NCI-H748 (cell line): ENCODE results near the gene ADGRG7.

Experiments used
- DNase-seq: peaks from one replicate; lab custom pipeline; 2025; ENCODE audit not compliant: unreplicated experiment; lab: John Stamatoyannopoulos, UW

The ADGRG7 gene

GRCh38 chr3:100697172-100697571 lies 87.8 kb downstream of the ADGRG7 start:
- DNase-seq: no peak

GRCh38 chr3:100697723-100698285 lies 88.4 kb downstream of the ADGRG7 start:
- DNase-seq: no peak

- DNase-seq: no peak
Observed at GRCh38 chr3:100698736-100699135, 89.3 kb downstream of the ADGRG7 start.

GRCh38 chr3:100700708-100701107 lies 91.3 kb downstream of the ADGRG7 start:
- no peak for DNase-seq

DNA sequence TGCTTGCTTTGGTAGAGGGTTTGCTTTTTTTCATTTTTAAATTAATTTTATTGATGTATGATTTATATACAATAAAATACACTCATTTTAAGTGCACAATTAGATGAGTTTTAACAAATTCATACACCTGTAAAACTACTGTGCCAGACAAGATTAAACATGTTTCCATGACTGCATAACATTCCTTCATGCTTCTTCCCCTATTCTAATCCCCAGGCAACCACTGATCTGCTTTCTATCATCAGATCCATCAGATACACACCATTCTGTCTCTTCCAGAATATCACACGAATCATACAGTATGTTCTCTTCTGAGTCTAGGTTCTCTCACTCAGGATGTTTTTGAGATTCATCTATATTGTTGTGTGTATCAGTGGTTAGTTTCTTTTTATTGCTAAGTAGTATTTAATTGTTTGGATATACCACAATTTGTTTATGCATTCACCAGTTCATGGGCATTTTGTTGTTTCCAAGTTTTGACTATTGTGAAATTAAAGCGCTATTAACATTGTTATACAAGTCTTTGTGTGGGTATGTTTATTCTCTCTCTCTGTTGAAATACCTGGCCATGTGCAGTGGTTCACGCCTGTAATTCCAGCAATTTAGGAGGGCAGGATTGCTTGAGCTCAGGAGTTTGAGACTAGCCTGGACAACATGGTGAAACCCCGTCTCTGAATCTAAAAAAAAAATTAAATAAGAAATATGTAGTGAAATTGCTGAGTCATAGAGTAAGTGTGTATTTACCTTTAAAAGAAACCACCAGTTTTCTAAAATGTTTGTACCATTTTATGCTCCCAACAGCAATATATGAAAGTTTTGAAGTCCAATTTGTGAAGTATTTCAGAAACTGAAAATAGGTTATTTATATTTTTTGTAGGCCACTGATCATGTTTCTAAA lies 92.9 kb downstream of the ADGRG7 start:
- no peak for DNase-seq

- no peak for DNase-seq
Observed at GRCh38 chr3:100702980-100703345, 93.6 kb downstream of the ADGRG7 start.

DNA sequence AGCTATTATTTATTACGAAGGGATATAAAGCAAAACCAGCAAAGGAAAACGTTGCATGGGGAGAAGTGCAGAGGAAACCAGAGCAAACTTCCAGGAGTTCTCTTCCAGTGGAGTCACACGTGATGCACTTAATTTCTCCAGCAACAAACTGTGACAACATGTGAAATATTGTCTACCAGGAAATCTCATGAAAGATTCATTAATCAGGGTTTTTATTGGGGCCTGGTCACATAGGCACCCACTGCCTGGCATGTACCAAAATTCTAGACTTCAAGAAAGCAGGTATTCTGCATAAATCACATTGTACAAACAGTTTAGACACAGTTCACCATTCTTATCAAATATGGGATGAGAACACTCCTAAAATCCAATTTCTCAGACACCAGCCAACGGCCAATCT lies 94.5 kb downstream of the ADGRG7 start:
- DNase-seq: no peak

DNA sequence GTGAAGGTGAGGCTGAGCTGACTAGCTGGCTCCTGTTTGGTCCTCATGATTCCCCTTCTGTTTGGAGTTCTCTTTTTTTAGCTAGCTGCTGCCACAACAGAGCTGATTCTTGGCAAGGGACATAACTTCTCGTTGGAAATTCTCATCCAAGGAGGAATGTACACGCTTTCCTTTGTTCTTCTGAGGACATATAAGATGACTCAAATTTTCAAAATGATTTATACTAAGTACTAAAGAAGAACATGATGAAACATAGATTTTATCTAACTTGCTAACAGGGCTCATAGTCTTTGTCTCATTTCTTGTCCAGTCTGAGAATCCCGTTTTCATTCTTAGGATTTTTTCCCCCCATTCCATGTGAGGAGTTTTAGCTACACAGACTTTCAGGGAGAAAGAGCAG lies 97.0 kb downstream of the ADGRG7 start:
- no peak for DNase-seq

DNA sequence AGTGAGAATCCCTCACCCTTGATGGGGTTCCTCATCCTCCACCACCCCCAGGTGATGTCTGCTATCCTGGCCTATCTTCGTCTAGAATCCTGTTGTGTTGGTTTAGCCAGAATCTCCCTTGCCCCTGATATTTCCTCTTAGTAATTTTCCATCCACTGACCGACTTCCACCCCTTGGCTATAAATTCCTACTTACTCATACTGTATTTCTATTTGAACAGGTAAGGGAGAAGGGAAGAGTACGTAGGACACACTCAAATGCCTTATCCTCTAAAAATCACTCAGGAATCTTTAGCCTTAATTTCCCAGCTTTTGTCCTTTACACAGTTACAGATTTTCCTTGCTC lies 99.2 kb downstream of the ADGRG7 start:
- no peak for DNase-seq

DNA sequence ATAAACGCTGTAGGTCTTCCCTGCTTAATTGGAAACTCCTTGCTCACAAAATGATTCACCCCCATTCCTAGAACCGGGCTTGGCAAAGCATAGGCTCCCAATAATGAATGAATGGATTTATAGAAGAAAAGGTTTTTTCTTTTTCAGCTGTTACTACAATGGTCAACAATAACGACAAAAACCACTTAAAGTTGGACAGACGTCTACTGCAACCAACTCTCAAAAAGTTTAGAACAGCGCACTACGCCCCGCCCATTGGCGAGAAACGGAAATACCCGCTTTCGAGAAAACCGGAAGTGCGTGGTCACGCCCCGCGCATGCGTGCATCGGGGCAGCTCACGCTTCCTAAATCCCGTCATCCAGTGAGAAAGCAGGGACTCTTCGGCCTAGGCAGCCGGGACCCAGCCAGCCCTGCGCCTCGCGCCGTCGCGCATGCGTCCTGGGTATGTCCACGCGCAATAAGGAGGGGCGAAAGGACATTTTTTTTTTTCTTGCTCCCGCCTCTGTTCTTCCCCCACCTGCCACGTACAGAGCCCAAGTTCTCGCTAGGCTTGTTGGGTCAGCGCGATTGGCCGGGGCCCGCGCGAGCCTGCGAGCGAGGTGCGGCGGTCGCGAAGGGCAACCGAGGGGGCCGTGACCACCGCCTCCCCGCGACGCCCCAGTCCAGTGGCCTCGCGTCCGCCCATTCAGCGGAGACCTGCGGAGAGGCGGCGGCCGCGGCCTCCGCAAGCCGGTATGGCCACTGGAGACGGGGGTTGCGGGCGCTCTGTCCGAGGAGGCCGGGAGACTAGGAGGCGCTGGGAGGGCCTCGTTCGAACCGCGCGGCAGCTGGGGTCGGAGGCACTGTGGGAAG lies 99.8 kb downstream of the ADGRG7 start, which contains the start of gene TFG:
Gene TFG (plus strand): TSS at position 506 of the 853 bp plus-strand sequence. CDS start 4,192 bp downstream, outside the sequence.
- DNase-seq: peak; percentile 96

- peak; percentile 53 for DNase-seq
Observed at GRCh38 chr3:100709842-100710260, 100.5 kb downstream of the ADGRG7 start.

DNA sequence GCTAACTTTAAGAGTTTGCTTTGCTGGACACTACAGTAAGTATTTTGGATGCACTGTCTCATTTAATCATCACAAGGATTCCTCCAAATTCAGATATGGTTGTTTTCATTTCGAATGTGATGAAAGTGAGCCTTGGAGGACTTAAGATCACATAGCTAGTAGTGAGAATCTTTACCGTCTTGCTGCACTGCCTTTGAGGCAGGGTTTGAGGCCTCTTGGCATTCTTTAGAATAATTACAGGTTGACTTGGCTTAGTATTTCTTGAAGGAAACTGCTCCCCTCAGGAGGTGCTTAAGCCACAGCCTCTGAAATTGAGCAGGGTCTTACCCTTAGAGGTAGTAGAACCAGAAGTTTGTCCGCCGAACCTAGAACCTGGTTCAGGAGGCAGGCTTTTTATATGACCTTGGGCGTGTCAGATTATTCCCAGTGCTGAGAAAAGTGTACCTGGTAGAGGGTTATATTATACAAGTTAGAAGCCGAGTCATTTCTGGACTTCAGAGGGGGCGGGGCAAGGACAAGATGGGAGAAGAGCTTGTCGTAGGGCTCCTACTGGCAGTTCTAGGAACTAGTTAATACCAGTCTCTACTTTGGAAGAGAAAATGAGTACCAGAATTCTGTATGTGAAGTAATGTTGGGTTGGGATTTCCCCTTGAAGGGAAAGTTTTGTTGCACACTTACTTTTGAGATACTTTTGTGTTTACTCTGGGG lies 101.0 kb downstream of the ADGRG7 start:
- peak; percentile 14 for DNase-seq

GRCh38 chr3:100715176-100715575 lies 105.8 kb downstream of the ADGRG7 start:
- no peak for DNase-seq

GRCh38 chr3:100717063-100717462 lies 107.7 kb downstream of the ADGRG7 start:
- no peak for DNase-seq

DNA sequence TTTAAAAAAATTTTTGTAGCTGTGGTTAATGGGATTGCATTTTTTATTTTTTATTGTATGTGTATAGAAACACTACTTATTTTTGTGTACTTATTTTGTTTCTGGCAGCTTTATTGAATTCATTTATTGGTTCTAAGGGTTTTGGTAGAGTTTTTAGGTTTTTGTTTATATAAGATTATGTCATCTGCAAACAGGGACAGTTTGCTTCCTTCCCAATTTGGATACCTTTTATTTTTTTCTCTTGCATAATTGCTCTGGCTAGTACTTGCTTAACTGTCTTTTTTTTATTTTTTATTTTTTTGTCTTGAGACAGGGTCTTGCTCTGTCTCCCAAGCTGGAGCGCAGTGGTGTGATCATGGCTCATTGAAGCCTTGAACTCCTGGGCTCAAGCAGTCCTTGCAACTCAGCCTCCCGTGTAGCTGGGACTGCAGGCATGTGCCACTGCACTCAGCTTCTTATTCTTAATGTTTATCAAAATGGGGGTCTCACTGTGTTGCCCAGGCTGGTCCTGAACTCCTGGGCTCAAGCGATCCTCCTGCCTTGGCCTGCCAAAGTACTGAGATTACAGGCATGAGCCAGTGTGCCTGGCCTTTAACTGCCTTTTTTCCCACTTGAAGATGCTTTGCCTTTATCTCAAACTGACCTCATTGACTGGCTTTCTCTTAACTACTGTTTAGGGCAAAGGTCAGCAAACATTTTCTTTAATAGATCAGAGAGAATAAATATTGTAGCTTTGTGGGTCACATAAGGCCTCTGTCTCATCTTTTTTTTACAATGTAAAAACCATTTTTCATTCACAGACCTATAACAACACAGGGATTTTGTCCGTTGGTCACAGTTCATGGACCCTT lies 108.5 kb downstream of the ADGRG7 start:
- DNase-seq: no peak

DNA sequence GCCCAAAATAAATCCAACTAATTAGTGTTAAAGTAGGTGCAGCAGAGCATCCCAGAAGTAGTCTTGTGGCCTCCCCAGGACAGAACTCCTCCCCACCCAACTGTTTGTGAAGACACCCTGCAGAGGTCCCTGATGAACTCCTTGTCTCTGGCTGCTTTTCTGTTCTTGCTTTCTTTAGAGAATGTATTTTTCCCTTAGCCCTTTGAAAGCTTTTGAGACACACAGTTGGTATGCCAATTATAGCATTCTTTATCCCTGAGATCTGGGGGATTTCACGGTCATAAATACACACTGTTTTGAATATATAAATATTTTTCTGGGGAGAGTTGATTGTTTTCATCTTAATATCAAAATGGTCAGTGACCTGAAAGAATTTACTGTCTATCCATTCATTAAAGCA lies 109.7 kb downstream of the ADGRG7 start:
- DNase-seq: no peak

DNA sequence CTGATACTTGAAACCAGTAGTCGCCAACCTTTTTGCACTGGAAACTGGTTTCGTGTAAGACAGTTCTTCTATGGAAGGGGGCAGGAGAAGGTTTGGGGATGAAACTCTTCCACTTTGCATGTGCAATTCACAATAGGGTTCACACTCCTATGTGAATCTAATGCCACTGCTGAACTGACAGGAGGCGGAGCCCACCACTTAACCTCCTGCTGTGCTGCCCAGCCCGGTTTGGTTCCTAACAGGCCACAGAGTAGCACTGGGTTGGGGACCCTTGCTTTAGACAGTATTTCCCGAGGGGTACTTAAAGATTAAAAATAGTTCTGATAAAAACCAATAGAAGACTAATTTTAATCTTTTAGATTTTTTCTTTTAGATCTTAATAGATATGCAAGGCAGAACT lies 111.0 kb downstream of the ADGRG7 start:
- peak; percentile 3 for DNase-seq

- no peak for DNase-seq
Observed at GRCh38 chr3:100725935-100726513, 116.6 kb downstream of the ADGRG7 start.

DNA sequence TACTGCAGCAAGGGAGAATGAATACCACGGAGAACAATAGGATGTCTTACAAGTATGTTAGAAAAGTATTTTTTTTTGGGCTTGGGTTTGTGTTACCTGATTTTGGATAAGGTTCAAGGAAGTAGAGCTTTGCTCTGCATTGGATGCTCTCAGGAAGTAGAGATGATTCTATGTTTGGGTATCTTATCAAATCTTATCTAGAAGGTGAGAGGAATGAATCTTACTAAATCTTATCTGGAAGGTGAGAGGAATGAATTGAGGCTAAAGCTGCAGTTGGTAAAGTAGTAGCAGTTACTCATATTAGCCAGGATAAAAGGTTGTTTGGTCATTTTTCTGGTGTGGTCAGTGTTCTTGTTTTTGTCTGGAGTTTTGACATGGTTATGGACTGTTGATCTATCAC lies 117.3 kb downstream of the ADGRG7 start:
- DNase-seq: no peak

GRCh38 chr3:100730524-100730923 lies 121.1 kb downstream of the ADGRG7 start:
- DNase-seq: no peak
